ENCODE measurements around the gene ATP5PB.
A peak's percentile ranks its signal among the peaks of the same experiment; 100 is the strongest.

ATP5PB gene

GRCh38 chr1:111474521-111474920 is 25.3 kb downstream of the ATP5PB start:
- DNase-seq = no peak
- TF ChIP-seq GATA1 (IDR thresholded peaks at IDR 0.05; ENCODE audit: low read depth, low read length) (no peak), POLR2A (IDR thresholded peaks at IDR 0.05; ENCODE audit: low read length) (no peak)

- TF ChIP-seq POLR2A (IDR thresholded peaks at IDR 0.05; ENCODE audit: low read length) (no peak), GATA1 (IDR thresholded peaks at IDR 0.05; ENCODE audit: low read depth, low read length) (no peak)
- DNase-seq = no peak
Measured at GRCh38 chr1:111475701-111476100, 26.4 kb downstream of the ATP5PB start.

- no peak for TF ChIP-seq POLR2A (IDR thresholded peaks at IDR 0.05; ENCODE audit: low read length)
- no peak for TF ChIP-seq GATA1 (IDR thresholded peaks at IDR 0.05; ENCODE audit: low read depth, low read length)
- DNase-seq = no peak
Measured at GRCh38 chr1:111476214-111476613, 26.9 kb downstream of the ATP5PB start.

GRCh38 chr1:111476761-111477309 is 27.6 kb downstream of the ATP5PB start:
- peak in 1 of 2 experiments; percentile 14 for DNase-seq
- no peak for TF ChIP-seq GATA1 (IDR thresholded peaks at IDR 0.05; ENCODE audit: low read depth, low read length)
- TF ChIP-seq POLR2A (IDR thresholded peaks at IDR 0.05; ENCODE audit: low read length) = no peak

GRCh38 chr1:111480674-111481073 is 31.4 kb downstream of the ATP5PB start:
- DNase-seq = no peak
- TF ChIP-seq GATA1 (IDR thresholded peaks at IDR 0.05; ENCODE audit: low read depth, low read length) (no peak), POLR2A (IDR thresholded peaks at IDR 0.05; ENCODE audit: low read length) (no peak)

GRCh38 chr1:111481387-111482221 is 32.3 kb downstream of the ATP5PB start:
- peak; percentile 60 to 64 for DNase-seq
- no peak for TF ChIP-seq POLR2A (IDR thresholded peaks at IDR 0.05; ENCODE audit: low read length)
- no peak for TF ChIP-seq GATA1 (IDR thresholded peaks at IDR 0.05; ENCODE audit: low read depth, low read length)

- DNase-seq = no peak
Measured at GRCh38 chr1:111483166-111483565, 33.9 kb downstream of the ATP5PB start.

GRCh38 chr1:111483876-111484275 is 34.6 kb downstream of the ATP5PB start:
- DNase-seq = no peak
- TF ChIP-seq GATA1 (IDR thresholded peaks at IDR 0.05; ENCODE audit: low read depth, low read length) (no peak), POLR2A (IDR thresholded peaks at IDR 0.05; ENCODE audit: low read length) (no peak)

More at GRCh38 chr1:111483166-111483565, 33.9 kb downstream of the ATP5PB start:
- TF ChIP-seq POLR2A (IDR thresholded peaks at IDR 0.05; ENCODE audit: low read length) = no peak
- no peak for TF ChIP-seq GATA1 (IDR thresholded peaks at IDR 0.05; ENCODE audit: low read depth, low read length)

- no peak for DNase-seq
- TF ChIP-seq POLR2A (IDR thresholded peaks at IDR 0.05; ENCODE audit: low read length) (no peak), GATA1 (IDR thresholded peaks at IDR 0.05; ENCODE audit: low read depth, low read length) (no peak)
Measured at GRCh38 chr1:111484391-111485026, 35.2 kb downstream of the ATP5PB start.

- TF ChIP-seq GATA1 (IDR thresholded peaks at IDR 0.05; ENCODE audit: low read depth, low read length) (no peak), POLR2A (IDR thresholded peaks at IDR 0.05; ENCODE audit: low read length) (no peak)
- no peak for DNase-seq
Measured at GRCh38 chr1:111486431-111486830, 37.2 kb downstream of the ATP5PB start.

GRCh38 chr1:111487133-111487532 is 37.9 kb downstream of the ATP5PB start:
- no peak for TF ChIP-seq POLR2A (IDR thresholded peaks at IDR 0.05; ENCODE audit: low read length)
- no peak for TF ChIP-seq GATA1 (IDR thresholded peaks at IDR 0.05; ENCODE audit: low read depth, low read length)
- no peak for DNase-seq

- no peak for TF ChIP-seq POLR2A (IDR thresholded peaks at IDR 0.05; ENCODE audit: low read length)
- no peak for TF ChIP-seq GATA1 (IDR thresholded peaks at IDR 0.05; ENCODE audit: low read depth, low read length)
- no peak for DNase-seq
Measured at GRCh38 chr1:111488669-111489068, 39.4 kb downstream of the ATP5PB start.

- no peak for DNase-seq
- TF ChIP-seq POLR2A (IDR thresholded peaks at IDR 0.05; ENCODE audit: low read length) (no peak), GATA1 (IDR thresholded peaks at IDR 0.05; ENCODE audit: low read depth, low read length) (no peak)
Measured at GRCh38 chr1:111489604-111490003, 40.3 kb downstream of the ATP5PB start.

- TF ChIP-seq GATA1 (IDR thresholded peaks at IDR 0.05; ENCODE audit: low read depth, low read length) = no peak
- TF ChIP-seq POLR2A (IDR thresholded peaks at IDR 0.05; ENCODE audit: low read length) = no peak
- DNase-seq = no peak
Measured at GRCh38 chr1:111490220-111490619, 41.0 kb downstream of the ATP5PB start.

All from erythroblast (primary cell).